ENCODE results near the gene C12orf57. TPM values are rescaled to one million over a fixed set of nuclear protein-coding genes. Genes with fewer than 3 reads are reported as not detected.

C12orf57 gene
- total and polyA plus RNA-seq, 2 of the 13 experiments (the other 11 are each of a cell fraction or from before 2014, with no cell fraction given) = 84.0 to 287 TPM

DNA sequence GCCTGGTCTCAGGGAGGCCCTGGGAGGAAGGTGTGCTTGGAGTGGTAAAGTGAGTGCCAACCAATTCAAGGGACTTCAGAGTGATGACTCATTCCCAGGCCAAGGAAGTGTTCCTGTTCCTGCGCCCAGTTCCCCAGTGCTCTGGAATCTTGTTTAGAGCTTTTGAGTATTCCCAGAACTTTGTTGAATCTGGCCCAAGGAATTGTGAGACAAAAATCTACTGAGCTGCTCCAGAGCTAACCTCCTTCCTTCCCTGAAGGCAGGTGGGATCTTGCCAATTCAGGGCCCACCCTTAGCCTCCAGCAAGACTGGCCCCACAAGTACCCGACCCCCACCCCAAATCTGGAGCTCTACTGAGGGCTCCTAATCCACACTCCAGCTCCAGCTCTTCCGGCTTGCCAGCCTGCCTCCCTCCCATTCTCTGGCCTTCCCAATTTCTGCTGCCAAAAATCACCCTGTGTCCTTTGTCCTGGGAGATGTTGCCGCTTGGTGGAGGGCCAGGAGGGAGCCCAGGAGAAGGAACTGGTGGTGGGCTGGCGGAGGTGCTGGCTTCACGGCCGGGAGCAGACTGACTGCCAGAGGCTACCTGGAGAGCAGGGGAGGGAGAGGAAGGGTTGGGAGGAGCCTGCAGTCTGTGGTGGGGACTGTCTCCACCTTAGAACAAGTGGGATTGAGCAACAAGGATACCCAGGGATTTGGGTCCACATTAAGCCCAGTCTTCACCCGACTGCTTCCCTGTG lies 18.1 kb upstream of the C12orf57 start (continued):
- TF ChIP-seq POLR2AphosphoS5 (IDR thresholded peaks at IDR 0.05; ENCODE audit: low read depth, low read length) (no peak), POLR2AphosphoS2 (IDR thresholded peaks at IDR 0.05; ENCODE audit: low read depth, low read length) (no peak), XRCC5 (optimal IDR thresholded peaks at IDR 0.05; ENCODE audit: low read length) (no peak), IKZF1 (IDR thresholded peaks at IDR 0.05) (no peak), CC2D1A (CRISPR knock-in tag; IDR thresholded peaks at IDR 0.05) (no peak), SALL2 (CRISPR knock-in tag; IDR thresholded peaks at IDR 0.05) (no peak), CBX2 (IDR thresholded peaks at IDR 0.05; ENCODE audit: low read depth, low read length) (no peak), CBX2 (CRISPR knock-in tag; IDR thresholded peaks at IDR 0.05; ENCODE audit: low read depth) (no peak), MIXL1 (CRISPR knock-in tag; IDR thresholded peaks at IDR 0.05) (no peak), ZNF737 (CRISPR knock-in tag; IDR thresholded peaks at IDR 0.05; ENCODE audit: borderline replicate concordance) (no peak), IRX3 (CRISPR knock-in tag; IDR thresholded peaks at IDR 0.05; ENCODE audit: borderline replicate concordance, low read depth) (no peak), ZNF773 (CRISPR knock-in tag; IDR thresholded peaks at IDR 0.05; ENCODE audit: borderline replicate concordance) (no peak), CENPT (CRISPR knock-in tag; IDR thresholded peaks at IDR 0.05; ENCODE audit: low read depth) (no peak), ZNF724P (CRISPR knock-in tag; IDR thresholded peaks at IDR 0.05; ENCODE audit: borderline replicate concordance) (no peak), PRMT3 (CRISPR knock-in tag; IDR thresholded peaks at IDR 0.05; ENCODE audit: borderline replicate concordance, low read depth) (no peak), STAT5B (CRISPR knock-in tag; IDR thresholded peaks at IDR 0.05) (no peak), ZNF12 (CRISPR knock-in tag; IDR thresholded peaks at IDR 0.05) (no peak), PHF8 (CRISPR knock-in tag; IDR thresholded peaks at IDR 0.05) (no peak)
- TF ChIP-seq, protein P1, sequence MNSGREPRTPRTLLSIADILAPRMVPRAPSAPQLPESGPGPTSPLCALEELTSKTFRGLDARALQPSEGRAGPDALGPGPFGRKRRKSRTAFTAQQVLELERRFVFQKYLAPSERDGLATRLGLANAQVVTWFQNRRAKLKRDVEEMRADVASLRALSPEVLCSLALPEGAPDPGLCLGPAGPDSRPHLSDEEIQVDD (CRISPR knock-in tag; IDR thresholded peaks at IDR 0.05; ENCODE audit: borderline replicate concordance) = no peak
- TF ChIP-seq, protein P2, sequence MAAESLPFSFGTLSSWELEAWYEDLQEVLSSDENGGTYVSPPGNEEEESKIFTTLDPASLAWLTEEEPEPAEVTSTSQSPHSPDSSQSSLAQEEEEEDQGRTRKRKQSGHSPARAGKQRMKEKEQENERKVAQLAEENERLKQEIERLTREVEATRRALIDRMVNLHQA (CRISPR knock-in tag; IDR thresholded peaks at IDR 0.05) = no peak
- TF ChIP-seq, protein P3, sequence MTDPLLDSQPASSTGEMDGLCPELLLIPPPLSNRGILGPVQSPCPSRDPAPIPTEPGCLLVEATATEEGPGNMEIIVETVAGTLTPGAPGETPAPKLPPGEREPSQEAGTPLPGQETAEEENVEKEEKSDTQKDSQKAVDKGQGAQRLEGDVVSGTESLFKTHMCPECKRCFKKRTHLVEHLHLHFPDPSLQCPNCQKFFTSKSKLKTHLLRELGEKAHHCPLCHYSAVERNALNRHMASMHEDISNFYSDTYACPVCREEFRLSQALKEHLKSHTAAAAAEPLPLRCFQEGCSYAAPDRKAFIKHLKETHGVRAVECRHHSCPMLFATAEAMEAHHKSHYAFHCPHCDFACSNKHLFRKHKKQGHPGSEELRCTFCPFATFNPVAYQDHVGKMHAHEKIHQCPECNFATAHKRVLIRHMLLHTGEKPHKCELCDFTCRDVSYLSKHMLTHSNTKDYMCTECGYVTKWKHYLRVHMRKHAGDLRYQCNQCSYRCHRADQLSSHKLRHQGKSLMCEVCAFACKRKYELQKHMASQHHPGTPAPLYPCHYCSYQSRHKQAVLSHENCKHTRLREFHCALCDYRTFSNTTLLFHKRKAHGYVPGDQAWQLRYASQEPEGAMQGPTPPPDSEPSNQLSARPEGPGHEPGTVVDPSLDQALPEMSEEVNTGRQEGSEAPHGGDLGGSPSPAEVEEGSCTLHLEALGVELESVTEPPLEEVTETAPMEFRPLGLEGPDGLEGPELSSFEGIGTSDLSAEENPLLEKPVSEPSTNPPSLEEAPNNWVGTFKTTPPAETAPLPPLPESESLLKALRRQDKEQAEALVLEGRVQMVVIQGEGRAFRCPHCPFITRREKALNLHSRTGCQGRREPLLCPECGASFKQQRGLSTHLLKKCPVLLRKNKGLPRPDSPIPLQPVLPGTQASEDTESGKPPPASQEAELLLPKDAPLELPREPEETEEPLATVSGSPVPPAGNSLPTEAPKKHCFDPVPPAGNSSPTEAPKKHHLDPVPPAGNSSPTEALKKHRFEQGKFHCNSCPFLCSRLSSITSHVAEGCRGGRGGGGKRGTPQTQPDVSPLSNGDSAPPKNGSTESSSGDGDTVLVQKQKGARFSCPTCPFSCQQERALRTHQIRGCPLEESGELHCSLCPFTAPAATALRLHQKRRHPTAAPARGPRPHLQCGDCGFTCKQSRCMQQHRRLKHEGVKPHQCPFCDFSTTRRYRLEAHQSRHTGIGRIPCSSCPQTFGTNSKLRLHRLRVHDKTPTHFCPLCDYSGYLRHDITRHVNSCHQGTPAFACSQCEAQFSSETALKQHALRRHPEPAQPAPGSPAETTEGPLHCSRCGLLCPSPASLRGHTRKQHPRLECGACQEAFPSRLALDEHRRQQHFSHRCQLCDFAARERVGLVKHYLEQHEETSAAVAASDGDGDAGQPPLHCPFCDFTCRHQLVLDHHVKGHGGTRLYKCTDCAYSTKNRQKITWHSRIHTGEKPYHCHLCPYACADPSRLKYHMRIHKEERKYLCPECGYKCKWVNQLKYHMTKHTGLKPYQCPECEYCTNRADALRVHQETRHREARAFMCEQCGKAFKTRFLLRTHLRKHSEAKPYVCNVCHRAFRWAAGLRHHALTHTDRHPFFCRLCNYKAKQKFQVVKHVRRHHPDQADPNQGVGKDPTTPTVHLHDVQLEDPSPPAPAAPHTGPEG (CRISPR knock-in tag; IDR thresholded peaks at IDR 0.05) = no peak
- TF ChIP-seq, protein P4, sequence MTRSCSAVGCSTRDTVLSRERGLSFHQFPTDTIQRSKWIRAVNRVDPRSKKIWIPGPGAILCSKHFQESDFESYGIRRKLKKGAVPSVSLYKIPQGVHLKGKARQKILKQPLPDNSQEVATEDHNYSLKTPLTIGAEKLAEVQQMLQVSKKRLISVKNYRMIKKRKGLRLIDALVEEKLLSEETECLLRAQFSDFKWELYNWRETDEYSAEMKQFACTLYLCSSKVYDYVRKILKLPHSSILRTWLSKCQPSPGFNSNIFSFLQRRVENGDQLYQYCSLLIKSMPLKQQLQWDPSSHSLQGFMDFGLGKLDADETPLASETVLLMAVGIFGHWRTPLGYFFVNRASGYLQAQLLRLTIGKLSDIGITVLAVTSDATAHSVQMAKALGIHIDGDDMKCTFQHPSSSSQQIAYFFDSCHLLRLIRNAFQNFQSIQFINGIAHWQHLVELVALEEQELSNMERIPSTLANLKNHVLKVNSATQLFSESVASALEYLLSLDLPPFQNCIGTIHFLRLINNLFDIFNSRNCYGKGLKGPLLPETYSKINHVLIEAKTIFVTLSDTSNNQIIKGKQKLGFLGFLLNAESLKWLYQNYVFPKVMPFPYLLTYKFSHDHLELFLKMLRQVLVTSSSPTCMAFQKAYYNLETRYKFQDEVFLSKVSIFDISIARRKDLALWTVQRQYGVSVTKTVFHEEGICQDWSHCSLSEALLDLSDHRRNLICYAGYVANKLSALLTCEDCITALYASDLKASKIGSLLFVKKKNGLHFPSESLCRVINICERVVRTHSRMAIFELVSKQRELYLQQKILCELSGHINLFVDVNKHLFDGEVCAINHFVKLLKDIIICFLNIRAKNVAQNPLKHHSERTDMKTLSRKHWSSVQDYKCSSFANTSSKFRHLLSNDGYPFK (CRISPR knock-in tag; IDR thresholded peaks at IDR 0.05; ENCODE audit: borderline replicate concordance) = peak; percentile 19; the same call in 1 of the 2 replicates
